ENCODE data around the gene ZNF831.

GRCh38 chr20:59139998-59140397 is 23.6 kb upstream of the ZNF831 start:
- TF ChIP-seq POLR2A (IDR thresholded peaks at IDR 0.05), result no peak
- TF ChIP-seq CTCF (IDR thresholded peaks at IDR 0.05 in 4 of 5, conservative IDR thresholded peaks at IDR 0.05 in 1 of 5), result no peak
